SK-N-SH (cell line): ENCODE data around the gene PRR15. TPM values are rescaled to one million over a fixed set of nuclear protein-coding genes. Genes with fewer than 3 reads are reported as not detected.

Experiments used
- CTCF ChIA-PET: fragments of 300-600, 350-600 bp; formaldehyde crosslinking; extraction: SDS; loops from one replicate; lab custom pipeline; 2021; lab: Yijun Ruan, JAX
- POLR2A ChIA-PET: fragments of 350-600 bp; sonication (Branson Sonifier 250); formaldehyde crosslinking; extraction: SDS; loops from one replicate; lab custom pipeline; 2020; ENCODE audit warnings: antibody characterized with exemption, inconsistent platforms; lab: Yijun Ruan, JAX
- DNase-seq: peaks from one replicate; pipeline ENCODE4 v3.0.0; 2012
- H2AFZ ChIP-seq: fragments of 200-600 bp; sonication (generic); 2 replicates; pipeline ENCODE4 v1.8.1; 2016; ENCODE audit warnings: antibody characterized with exemption, mild to moderate bottlenecking, low read depth
- H3F3A ChIP-seq: fragments of 200-600 bp; sonication (generic); replicated peaks from 2 replicates; pipeline ENCODE3; 2016; ENCODE audit warnings: antibody characterized with exemption, mild to moderate bottlenecking; ENCODE audit not compliant: insufficient read depth
- H3K27ac ChIP-seq, 2 experiments: fragments of 200-500 bp in 1 of 2; fragments of 200-600 bp in 1 of 2; sonication (Bioruptor generic) in 1 of 2; sonication (generic), shearing (Covaris generic) in 1 of 2; 2 replicates each; pipeline versions ENCODE4 v1.5.1 to v1.6.1; 2014 to 2016; ENCODE audit warnings: low read depth in 2 of 2, inconsistent platforms in 1 of 2, low read length in 1 of 2, mild to moderate bottlenecking in 1 of 2, mixed read lengths in 1 of 2
- H3K27me3 ChIP-seq: fragments of 200-600 bp; sonication (generic), shearing (Covaris generic); 2 replicates; pipeline ENCODE4 v1.6.1; 2016; ENCODE audit warnings: mixed run types; ENCODE audit not compliant: insufficient read depth
- H3K36me3 ChIP-seq, 2 experiments: fragments of 200-500 bp in 1 of 2; fragments of 200-600 bp in 1 of 2; sonication (Bioruptor generic) in 1 of 2; sonication (generic) in 1 of 2; replicated peaks in 1 of 2; 2 replicates each; pipeline versions ENCODE3 to v1.5.1; 2014 to 2016; ENCODE audit warnings: low read length in 1 of 2, mild to moderate bottlenecking in 1 of 2; ENCODE audit not compliant: insufficient read depth in 2 of 2, control insufficient read depth in 1 of 2
- H3K4me1 ChIP-seq, 2 experiments: fragments of 200-500 bp in 1 of 2; fragments of 200-600 bp in 1 of 2; sonication (Bioruptor generic) in 1 of 2; sonication (generic), shearing (Covaris generic) in 1 of 2; 2 replicates each; pipeline versions ENCODE4 v1.5.1 to v1.6.1; 2014 to 2016; ENCODE audit warnings: low read depth in 1 of 2, low read length in 1 of 2, mixed run types in 1 of 2; ENCODE audit not compliant: insufficient read depth in 2 of 2, control insufficient read depth in 1 of 2
- H3K4me2 ChIP-seq: fragments of 200-600 bp; sonication (generic), shearing (Covaris generic); 2 replicates; pipeline ENCODE4 v1.6.1; 2017; ENCODE audit warnings: mixed run types
- H3K4me3 ChIP-seq, 2 experiments: fragments of 200-500 bp in 1 of 2; fragments of 200-600 bp in 1 of 2; sonication (Bioruptor generic) in 1 of 2; sonication (generic), shearing (Covaris generic) in 1 of 2; 2 replicates each; pipeline versions ENCODE4 v1.5.1 to v1.8.1; 2014 to 2016; ENCODE audit warnings: low read depth in 2 of 2, inconsistent platforms in 1 of 2, low read length in 1 of 2, mild to moderate bottlenecking in 1 of 2, mixed read lengths in 1 of 2, moderate library complexity in 1 of 2
- H3K79me2 ChIP-seq: fragments of 200-600 bp; sonication (generic); 2 replicates; pipeline ENCODE4 v1.8.1; 2017; ENCODE audit warnings: mild to moderate bottlenecking; ENCODE audit not compliant: insufficient read depth
- H3K9ac ChIP-seq: fragments of 200-600 bp; sonication (generic); 2 replicates; pipeline ENCODE4 v1.6.1; 2017; ENCODE audit warnings: mixed run types
- H3K9me2 ChIP-seq: fragments of 200-600 bp; sonication (generic); 2 replicates; pipeline ENCODE4 v1.6.1; 2017; ENCODE audit warnings: mixed run types
- H3K9me3 ChIP-seq: fragments of 200-600 bp; sonication (generic); 2 replicates; pipeline ENCODE4 v1.6.1; 2017; ENCODE audit warnings: mixed run types, mild to moderate bottlenecking, moderate library complexity
- H4K20me1 ChIP-seq: fragments of 200-600 bp; sonication (generic); 2 replicates; pipeline ENCODE4 v1.6.1; 2017; ENCODE audit warnings: mild to moderate bottlenecking, mixed run types; ENCODE audit not compliant: insufficient read depth
- CTCF ChIP-seq: fragments of 200-600 bp; sonication (generic); IDR thresholded peaks from 2 replicates; pipeline ENCODE4 v1.6.1; 2017; ENCODE audit warnings: antibody characterized with exemption, mild to moderate bottlenecking, moderate library complexity
- EP300 ChIP-seq, 2 experiments: IDR thresholded peaks; 2 replicates each; pipeline versions ENCODE4 v1.4.0 to v1.6.1; 2012; ENCODE audit warnings: borderline replicate concordance in 1 of 2, low read depth in 1 of 2, low read length in 1 of 2
- EZH2phosphoT487 ChIP-seq: fragments of 200-600 bp; sonication (generic); IDR thresholded peaks from 2 replicates; pipeline ENCODE4 v1.6.1; 2017; ENCODE audit warnings: low read depth, mixed run types, mild to moderate bottlenecking, antibody characterized with exemption, moderate library complexity, borderline replicate concordance
- FOSL2 ChIP-seq: IDR thresholded peaks from 2 replicates; pipeline ENCODE4 v1.4.0; 2012; ENCODE audit warnings: low read depth, mild to moderate bottlenecking, moderate library complexity, borderline replicate concordance
- FOXM1 ChIP-seq: IDR thresholded peaks from 2 replicates; pipeline ENCODE4 v1.4.0; 2012; ENCODE audit warnings: low read depth, mild to moderate bottlenecking
- GATA2 ChIP-seq: sonication (generic); formaldehyde crosslinking; IDR thresholded peaks from 2 replicates; pipeline ENCODE4 v1.5.0; 2020; ENCODE audit warnings: mild to moderate bottlenecking, missing genetic modification reagents
- IRF3 ChIP-seq: fragments of 150-350 bp; IDR thresholded peaks from 2 replicates; pipeline ENCODE4 v1.6.1; 2016; ENCODE audit warnings: mild to moderate bottlenecking, low read depth, low read length
- MEF2A ChIP-seq: IDR thresholded peaks from 2 replicates; pipeline ENCODE4 v1.4.0; 2012; ENCODE audit warnings: low read depth, borderline replicate concordance
- MXI1 ChIP-seq: IDR thresholded peaks from 2 replicates; pipeline ENCODE4 v1.6.1; 2012; ENCODE audit warnings: mild to moderate bottlenecking, low read depth, low read length, improper control_type of control experiment
- PBX3 ChIP-seq: IDR thresholded peaks from 2 replicates; pipeline ENCODE4; 2012
- RCOR1 ChIP-seq: fragments of 150-350 bp; IDR thresholded peaks from 2 replicates; pipeline ENCODE4 v1.6.1; 2017; ENCODE audit warnings: antibody characterized with exemption, low read length
- SMC3 ChIP-seq: IDR thresholded peaks from 2 replicates; pipeline ENCODE4 v1.6.1; 2012; ENCODE audit warnings: low read depth, low read length, improper control_type of control experiment
- TAF1 ChIP-seq: IDR thresholded peaks from 2 replicates; pipeline ENCODE4 v1.6.1; 2012; ENCODE audit warnings: low read depth, mild to moderate bottlenecking, low read length, moderate library complexity, borderline replicate concordance
- TEAD4 ChIP-seq: IDR thresholded peaks from 2 replicates; pipeline ENCODE4 v1.4.0; 2012; ENCODE audit warnings: mild to moderate bottlenecking, borderline replicate concordance; ENCODE audit not compliant: insufficient read depth
- USF1 ChIP-seq: IDR thresholded peaks from 2 replicates; pipeline ENCODE4 v1.4.0; 2012; ENCODE audit warnings: low read depth, borderline replicate concordance
- USF2 ChIP-seq: fragments of 150-350 bp; IDR thresholded peaks from 2 replicates; pipeline ENCODE4 v1.6.1; 2017; ENCODE audit warnings: antibody characterized with exemption, low read length, low read depth, borderline replicate concordance
- ZBTB33 ChIP-seq: IDR thresholded peaks from 2 replicates; pipeline ENCODE4 v1.4.0; 2012; ENCODE audit warnings: low read depth, borderline replicate concordance
- WGBS: methylation state at CpG from one replicate; pipeline ENCODE4 v1.1.6; 2017; ENCODE audit warnings: low lambda C conversion rate; 5-methylcytosine and 5-hydroxymethylcytosine counted together
- polyA plus RNA-seq, 3 experiments: library from polyadenylated mRNA; depleted of rRNA; stranded (reverse); fragments of >200 nt; gene quantifications; 2 replicates each; pipeline ENCODE4 v1.2.3, GENCODE V29; 2012

The PRR15 gene
- polyA plus RNA-seq, 1 of the 3 experiments (the other 2 are of a cell fraction), result 0.49 TPM

- TF ChIP-seq RCOR1, result no peak
- peak; percentile 65 for TF ChIP-seq PBX3
- Histone ChIP-seq H3K4me3 (no peak overlapping the region), H3K9me2 (no peaks in the 10 kb centered on the region), H3K27me3 (no peaks in the 10 kb centered on the region), H3K79me2 (no peaks in the 10 kb centered on the region), H3K36me3 (no peaks in the 10 kb centered on the region), H3K4me1 (peaks cover 15 to 22% of the 10 kb centered on the region in 2 experiments; a peak in 3 of 4 replicates), H3K27ac (peak overlapping the region; percentile 52 to 77; a peak in 3 of 4 replicates), H3K9me3 (no peaks in the 10 kb centered on the region), H3F3A (no peaks in the 10 kb centered on the region), H3K4me2 (no peak overlapping the region), H3K9ac (no peak overlapping the region), H4K20me1 (no peaks in the 10 kb centered on the region), H2AFZ (no peak overlapping the region)
- ChIA-PET POLR2A (no interaction called here), CTCF (interaction anchor here (0.9 to 1.2 kb wide), 2 partner anchors 15 to 19 kb away, joined by 3 read pairs; no protein-coding TSS in a partner anchor)
- WGBS, result 93% methylated on average over 4 of the region's 4 CpGs
- DNase-seq, result no peak
Measured at GRCh38 chr7:29607259-29607658, 43.6 kb downstream of the PRR15 start.

GRCh38 chr7:29607889-29608288 is 44.3 kb downstream of the PRR15 start:
- CTCF ChIA-PET, result interaction anchor here (0.9 to 1.2 kb wide), 2 partner anchors 19 to 35 kb away, joined by 3 read pairs; no protein-coding TSS in a partner anchor
- DNase-seq, result no peak
- no peak for TF ChIP-seq EP300 (IDR thresholded peaks at IDR 0.05; ENCODE audit: borderline replicate concordance in 1 of 2, low read depth in 1 of 2, low read length in 1 of 2)
- TF ChIP-seq PBX3, result no peak
- TF ChIP-seq ZBTB33, result no peak
- no peak for TF ChIP-seq IRF3
- no peak for TF ChIP-seq TAF1
- TF ChIP-seq MXI1, result no peak
- no peak for TF ChIP-seq FOSL2
- TF ChIP-seq TEAD4, result no peak
- TF ChIP-seq MEF2A, result no peak
- TF ChIP-seq USF2, result no peak
- TF ChIP-seq FOXM1, result no peak
- no peak for TF ChIP-seq EZH2phosphoT487
- TF ChIP-seq SMC3, result no peak
- no peak for TF ChIP-seq USF1
- no peak for TF ChIP-seq GATA2 (CRISPR knock-in tag)
- TF ChIP-seq CTCF, result no peak

More at GRCh38 chr7:29607889-29608288, 44.3 kb downstream of the PRR15 start:
- H3K9ac ChIP-seq, result no peak overlapping the region
- no peak overlapping the region for H3K4me3 ChIP-seq
- no peaks in the 10 kb centered on the region for H3K9me2 ChIP-seq
- H3K36me3 ChIP-seq, result no peaks in the 10 kb centered on the region
- H3K4me1 ChIP-seq, result peaks cover 15 to 22% of the 10 kb centered on the region in 2 experiments; a peak in 3 of 4 replicates
- no peak overlapping the region for H3K4me2 ChIP-seq
- peaks cover 2% of the 10 kb centered on the region for H3F3A ChIP-seq
- POLR2A ChIA-PET, result no interaction called here
- no peaks in the 10 kb centered on the region for H3K79me2 ChIP-seq
- 68% methylated on average over 4 of the region's 4 CpGs for WGBS
- no peaks in the 10 kb centered on the region for H4K20me1 ChIP-seq
- no peaks in the 10 kb centered on the region for H3K27me3 ChIP-seq
- no peak overlapping the region; a peak in 1 of 4 replicates for H3K27ac ChIP-seq
- H2AFZ ChIP-seq, result no peak overlapping the region
- H3K9me3 ChIP-seq, result no peaks in the 10 kb centered on the region
